ENCODE data around the gene STARD7.

GRCh38 chr2:96151595-96152303 lies 56.9 kb downstream of the STARD7 start:
- no peak for TF ChIP-seq POLR2A (IDR thresholded peaks at IDR 0.05)
- TF ChIP-seq, protein P1, sequence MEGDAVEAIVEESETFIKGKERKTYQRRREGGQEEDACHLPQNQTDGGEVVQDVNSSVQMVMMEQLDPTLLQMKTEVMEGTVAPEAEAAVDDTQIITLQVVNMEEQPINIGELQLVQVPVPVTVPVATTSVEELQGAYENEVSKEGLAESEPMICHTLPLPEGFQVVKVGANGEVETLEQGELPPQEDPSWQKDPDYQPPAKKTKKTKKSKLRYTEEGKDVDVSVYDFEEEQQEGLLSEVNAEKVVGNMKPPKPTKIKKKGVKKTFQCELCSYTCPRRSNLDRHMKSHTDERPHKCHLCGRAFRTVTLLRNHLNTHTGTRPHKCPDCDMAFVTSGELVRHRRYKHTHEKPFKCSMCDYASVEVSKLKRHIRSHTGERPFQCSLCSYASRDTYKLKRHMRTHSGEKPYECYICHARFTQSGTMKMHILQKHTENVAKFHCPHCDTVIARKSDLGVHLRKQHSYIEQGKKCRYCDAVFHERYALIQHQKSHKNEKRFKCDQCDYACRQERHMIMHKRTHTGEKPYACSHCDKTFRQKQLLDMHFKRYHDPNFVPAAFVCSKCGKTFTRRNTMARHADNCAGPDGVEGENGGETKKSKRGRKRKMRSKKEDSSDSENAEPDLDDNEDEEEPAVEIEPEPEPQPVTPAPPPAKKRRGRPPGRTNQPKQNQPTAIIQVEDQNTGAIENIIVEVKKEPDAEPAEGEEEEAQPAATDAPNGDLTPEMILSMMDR (IDR thresholded peaks at IDR 0.05), result no peak
- TF ChIP-seq POLR2AphosphoS5 (IDR thresholded peaks at IDR 0.05), result no peak
- TF ChIP-seq EP300 (IDR thresholded peaks at IDR 0.05), result no peak

Data from sigmoid colon (tissue), 4 donors.